ENCODE measurements around the gene RAD51D.

DNA sequence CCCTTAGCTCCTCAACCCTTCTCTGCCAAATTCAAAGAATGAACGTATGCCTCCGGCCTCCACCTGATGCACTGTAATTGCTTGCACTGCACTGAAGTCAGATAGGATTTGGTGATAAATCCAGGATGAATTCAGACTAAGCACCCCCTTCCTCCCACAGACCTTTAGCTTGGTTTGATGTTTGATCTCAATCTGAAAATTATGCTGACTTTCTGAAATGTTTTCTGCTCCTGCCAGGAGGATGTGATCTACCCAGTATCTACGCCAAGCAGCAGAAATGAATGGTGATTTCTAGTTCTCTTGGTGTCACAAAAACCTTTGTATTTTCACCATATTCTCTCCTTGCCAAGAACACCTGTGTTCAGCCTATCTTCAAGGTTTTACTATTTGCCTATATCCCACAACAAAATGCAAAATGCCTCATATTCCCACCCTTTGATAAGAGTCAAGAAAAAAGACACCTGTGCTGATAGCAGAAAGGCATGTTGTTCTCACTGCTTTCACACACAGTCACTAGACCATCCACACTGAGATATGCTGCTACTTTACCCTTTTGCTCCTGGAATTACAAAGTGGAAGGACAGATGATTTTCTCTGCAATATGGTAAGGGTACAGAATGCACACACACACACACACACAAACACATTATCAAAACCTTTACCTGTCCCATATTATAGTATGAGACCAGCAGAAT lies 70.8 kb downstream of the RAD51D start:
- TF ChIP-seq, protein P1, sequence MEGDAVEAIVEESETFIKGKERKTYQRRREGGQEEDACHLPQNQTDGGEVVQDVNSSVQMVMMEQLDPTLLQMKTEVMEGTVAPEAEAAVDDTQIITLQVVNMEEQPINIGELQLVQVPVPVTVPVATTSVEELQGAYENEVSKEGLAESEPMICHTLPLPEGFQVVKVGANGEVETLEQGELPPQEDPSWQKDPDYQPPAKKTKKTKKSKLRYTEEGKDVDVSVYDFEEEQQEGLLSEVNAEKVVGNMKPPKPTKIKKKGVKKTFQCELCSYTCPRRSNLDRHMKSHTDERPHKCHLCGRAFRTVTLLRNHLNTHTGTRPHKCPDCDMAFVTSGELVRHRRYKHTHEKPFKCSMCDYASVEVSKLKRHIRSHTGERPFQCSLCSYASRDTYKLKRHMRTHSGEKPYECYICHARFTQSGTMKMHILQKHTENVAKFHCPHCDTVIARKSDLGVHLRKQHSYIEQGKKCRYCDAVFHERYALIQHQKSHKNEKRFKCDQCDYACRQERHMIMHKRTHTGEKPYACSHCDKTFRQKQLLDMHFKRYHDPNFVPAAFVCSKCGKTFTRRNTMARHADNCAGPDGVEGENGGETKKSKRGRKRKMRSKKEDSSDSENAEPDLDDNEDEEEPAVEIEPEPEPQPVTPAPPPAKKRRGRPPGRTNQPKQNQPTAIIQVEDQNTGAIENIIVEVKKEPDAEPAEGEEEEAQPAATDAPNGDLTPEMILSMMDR (conservative IDR thresholded peaks at IDR 0.05): no peak
- TF ChIP-seq ZFX (IDR thresholded peaks at IDR 0.05): no peak
